HL-60/S4 treated with phorbol 12-myristate 13-acetate at 8.2 ng/mL for 4 days and 3 days (cell line): ENCODE data around the gene UBE2E2.

Experiments used
- in situ Hi-C: fragments of 300-500 bp; cut with MboI; formaldehyde crosslinking; loops from 2 replicates; pipeline ENCODE4 v1.15.0; 2022; ENCODE audit warnings: low sequenced_read_pairs

Gene UBE2E2

DNA sequence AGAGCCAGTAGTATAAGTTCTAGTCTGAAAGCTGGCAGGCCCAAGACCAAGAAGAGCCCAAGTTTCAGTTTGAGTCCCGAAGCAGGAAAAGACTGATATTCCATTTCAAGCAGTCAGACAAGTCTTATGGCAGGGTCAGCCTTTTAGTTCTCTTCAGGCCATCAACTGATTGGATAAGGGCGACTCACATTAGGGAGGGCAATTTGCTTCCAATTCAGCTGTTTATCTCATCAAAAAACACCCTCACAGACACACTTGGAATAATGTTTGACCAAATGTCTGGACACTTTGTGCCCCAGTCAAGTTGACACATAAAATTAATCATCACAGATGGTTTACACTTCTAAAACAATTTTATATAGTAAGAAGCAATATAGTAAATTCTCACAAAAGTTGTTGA is 69.7 kb downstream of the UBE2E2 start:
- in situ Hi-C loops = no loop called here

DNA sequence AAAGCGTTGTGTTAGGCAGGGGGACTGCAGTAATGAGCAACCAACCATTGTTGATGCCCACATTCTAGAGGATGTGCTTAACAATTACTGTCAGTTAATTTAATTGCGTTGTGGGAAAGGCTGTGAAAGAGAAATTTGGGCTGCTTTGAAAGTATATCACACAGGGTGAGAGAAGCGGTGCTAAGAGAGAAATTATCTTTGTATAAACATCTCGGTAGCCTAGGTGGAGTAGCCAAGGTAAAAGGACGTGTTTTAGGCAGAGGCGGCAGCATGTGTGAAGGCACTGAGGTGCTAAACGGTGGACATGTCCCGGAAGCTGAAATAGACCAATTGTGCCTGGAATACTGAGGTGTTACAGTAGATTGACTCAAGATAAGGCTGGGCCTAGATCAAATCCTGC is 71.9 kb downstream of the UBE2E2 start:
- in situ Hi-C loops = no loop called here

DNA sequence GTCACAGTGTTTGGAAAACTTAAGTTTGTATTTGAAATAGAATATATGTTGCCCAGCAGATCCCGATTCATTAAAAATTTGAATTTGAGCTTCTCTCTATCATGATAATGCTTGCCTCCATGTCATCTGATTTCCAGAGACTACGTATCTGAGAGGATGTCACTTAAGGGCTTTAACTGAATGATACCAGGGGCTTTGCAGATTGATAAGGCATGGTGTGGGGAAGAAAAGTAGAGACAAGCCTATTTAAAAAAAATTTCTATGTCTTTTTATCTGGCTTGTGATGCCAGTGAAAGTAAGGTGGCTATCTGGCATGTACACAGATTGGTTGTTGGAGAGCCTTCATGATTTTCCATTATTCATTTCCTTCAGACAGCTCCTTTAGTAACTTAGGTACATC is 72.7 kb downstream of the UBE2E2 start:
- in situ Hi-C loops = no loop called here

DNA sequence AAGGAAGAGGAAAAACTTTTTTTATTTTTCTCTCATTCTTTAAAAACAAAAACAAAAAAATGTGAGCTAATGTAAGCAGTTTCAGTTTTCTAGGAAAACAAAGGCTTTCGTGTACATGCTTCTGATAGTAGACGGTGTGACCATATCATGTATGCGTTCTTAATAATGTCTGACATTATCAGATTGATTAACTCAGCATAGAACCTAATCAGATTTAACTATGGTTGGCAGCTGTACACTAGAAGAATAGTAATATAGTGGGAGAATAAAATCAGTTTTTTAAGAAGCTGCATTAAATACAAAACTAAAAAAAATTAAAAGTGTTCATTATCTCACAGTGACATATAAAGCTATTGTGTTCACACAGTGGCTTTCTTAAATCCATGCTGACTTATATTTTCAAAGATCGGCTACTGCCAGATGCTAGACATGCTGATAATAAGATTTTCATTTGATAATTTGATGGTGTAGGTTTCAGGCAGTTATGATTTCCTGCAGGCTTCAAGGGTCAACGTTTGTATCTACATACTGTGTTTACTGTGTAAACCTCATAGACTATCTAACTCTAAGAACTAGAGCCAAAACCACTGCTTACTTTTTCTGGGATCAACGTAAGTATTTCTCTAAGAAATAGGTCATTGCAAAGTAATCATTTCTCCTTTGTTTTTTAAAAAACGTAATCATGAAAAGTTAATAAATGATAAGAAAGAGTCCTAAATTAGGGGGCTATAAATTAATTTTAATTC is 74.0 kb downstream of the UBE2E2 start:
- in situ Hi-C loops = no loop called here

DNA sequence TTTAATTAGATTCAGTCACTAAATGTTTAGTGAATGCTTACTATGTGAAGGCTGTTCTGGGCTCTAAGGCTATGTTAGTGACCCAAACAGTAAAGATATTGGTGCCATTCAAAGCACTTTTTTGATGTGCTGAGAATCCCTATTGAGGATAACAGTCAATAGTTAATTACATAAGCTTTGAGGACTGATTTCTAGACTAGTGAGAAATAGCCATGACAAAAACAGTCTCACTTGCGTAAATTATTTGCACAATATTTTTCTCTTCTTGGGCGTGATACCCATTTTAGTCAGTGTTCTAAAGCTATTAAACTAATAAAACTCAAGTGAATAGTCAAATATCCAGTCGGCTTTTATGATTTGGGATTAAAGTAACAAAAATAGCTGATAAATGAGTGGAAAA is 74.6 kb downstream of the UBE2E2 start:
- in situ Hi-C loops = no loop called here

DNA sequence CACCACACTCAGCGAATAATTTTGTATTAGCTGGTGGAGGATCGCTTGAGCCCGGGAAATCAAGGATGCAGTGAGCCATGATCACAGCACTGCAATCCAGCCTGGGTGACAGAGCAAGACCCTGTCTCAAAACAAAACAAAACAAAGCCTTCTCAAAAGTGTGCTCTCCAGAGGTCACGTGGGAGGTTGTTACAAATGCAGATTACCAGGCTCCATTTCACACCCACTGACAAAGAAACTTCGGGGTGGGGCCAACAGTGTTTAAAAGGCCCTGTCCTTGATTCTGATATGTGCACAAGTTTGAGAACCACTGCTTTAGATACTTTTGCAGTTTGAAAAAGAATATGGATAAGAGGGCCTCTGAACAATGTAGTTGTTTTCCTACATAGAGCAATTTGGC is 80.5 kb downstream of the UBE2E2 start:
- in situ Hi-C loops = no loop called here

DNA sequence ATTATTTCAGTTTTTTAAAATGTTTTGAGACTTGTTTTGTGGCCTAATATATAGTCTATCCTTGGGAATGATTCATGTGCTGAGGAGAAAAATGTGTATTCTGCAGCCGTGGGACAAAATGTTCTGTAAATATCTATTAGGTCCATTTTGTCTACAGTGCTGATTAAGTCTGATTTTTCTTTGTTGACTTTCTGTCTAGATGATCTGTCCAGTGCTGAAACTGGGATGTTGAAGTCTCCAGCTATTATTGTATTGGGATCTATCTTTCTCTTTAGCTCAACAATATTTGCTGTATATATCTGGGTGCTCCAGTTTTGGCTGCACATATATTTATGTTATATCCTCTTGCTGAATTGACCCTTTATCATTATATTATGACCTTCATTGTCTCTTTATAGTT is 85.2 kb downstream of the UBE2E2 start:
- in situ Hi-C loops = no loop called here

DNA sequence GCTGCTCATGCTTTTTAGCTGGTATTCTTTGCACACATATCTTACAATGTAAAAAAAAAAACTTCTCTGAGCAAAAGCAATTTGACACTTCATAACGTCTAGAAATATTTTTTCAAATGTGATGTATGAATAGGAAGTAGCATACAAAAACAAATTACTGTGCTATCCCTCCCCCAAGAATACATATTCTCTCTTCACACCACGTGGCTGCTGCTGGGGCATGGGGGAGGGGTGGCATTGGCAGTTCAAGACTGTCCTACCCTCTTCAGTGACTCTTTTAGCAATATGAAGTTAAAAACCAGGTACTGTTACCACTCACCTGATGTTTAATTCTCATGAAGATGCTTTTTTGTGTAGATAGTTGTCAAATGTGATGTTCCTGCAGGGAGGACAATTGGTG is 85.6 kb downstream of the UBE2E2 start:
- in situ Hi-C loops = no loop called here

DNA sequence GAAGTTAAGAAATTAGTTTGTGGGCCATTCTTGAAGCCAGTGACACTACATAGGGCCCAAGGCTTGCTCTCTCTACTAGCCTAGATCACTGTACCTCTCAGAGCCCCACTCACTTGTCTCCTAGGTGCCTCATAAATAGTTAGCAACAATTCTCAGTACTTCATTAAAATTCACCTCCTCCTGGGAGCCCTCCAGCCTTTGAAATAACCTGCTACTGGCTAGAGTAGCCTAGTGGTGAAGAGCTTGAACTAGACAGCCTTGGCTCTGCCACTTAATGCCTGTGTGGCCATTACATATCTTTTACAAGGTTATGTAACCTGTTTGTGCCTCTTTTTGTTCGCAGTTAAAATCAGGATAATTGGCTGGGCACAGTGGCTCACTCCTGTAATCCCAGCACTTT is 89.3 kb downstream of the UBE2E2 start:
- in situ Hi-C loops = no loop called here

DNA sequence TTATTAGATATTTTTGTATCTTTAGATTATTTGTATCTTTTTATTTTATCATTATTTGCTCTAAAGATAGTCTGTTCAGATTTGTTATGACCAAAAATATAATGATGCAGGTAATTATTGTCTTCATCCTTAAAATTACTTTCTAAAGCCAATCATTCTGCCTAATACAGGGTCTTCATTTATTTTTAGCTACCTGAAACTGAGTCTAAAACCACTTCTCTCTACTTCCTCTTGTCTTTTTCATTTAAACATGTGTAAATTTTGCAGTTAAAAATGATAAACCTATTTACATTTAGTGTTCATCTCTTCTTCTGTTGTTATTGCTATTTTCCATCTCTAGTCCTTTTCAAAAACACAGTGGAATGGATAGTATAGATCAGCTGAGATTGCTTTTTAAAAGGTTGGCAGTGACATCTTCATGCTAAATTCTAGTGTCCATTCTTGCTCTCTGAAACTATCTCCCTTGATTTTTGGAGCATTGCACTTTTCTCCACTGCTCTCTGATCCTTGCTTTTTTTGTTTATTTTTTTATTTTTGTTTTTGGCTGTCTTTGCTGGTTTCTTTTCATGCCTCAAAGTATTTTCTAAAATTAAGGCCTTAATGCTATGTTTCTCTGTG is 91.8 kb downstream of the UBE2E2 start:
- in situ Hi-C loops = no loop called here

DNA sequence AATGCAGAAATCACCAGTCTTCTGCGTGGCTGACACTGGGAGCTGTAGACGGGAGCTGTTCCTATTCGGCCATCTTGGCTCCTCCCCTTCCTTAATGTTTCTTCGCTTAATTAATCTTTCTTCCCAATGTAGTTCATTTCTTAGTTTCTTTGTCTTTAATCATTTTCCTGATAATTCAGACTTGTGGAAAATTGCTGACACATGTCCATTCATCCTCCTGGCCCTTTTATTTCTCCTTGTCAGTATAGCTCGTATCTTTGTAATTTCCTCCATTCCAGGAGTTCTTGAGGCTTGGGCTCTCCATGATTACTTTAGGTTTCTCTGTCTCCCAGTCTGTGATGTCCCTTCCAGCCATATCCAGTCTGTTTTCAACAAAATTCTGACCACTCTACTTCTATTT is 98.7 kb downstream of the UBE2E2 start:
- in situ Hi-C loops = no loop called here

DNA sequence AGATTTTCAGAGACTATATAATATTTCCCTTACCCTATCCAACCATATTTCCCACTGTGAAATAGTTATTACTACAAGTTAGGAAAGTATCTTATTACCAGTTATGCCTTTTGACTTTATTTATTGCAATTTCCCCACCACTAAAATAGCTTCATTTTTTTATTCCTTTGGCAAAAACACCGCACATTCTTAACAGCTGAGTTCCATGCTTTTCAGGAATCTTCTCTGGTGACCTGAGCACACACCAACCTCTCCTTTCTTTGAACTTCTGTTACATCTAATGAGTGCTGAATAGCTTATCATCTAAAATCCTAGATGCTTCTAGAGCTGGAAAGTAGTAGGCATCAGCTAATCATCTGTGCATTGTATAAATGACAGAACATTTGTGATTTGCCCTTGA is 99.1 kb downstream of the UBE2E2 start:
- in situ Hi-C loops = no loop called here

DNA sequence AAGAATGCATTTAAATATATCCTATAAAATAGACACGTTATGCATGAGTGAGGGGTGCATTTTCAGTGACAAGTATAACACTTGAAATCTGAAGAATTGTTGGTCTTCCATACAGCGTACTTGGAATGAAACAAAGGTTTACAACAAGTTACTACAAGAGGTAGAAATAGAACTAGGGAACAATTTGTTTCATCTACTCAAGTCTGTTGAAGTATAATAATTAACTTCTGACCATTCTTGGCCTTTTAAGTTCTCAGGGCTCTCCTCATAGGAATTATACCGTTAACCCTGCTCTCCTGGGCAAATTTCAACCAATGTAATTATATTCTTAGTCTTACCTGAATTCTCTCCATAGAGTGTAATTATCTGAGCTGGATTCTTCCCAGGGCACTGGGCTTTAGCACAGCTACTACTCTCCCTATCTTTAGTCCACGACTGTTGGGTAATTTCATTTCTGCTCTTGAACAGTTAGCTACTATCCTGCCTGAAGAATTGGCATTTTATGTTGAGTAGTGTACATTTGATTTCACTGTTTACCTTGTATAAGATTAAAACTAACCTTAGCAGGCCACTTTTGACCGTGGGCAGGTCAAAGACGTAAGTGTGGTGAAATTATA is 100.6 kb downstream of the UBE2E2 start:
- in situ Hi-C loops = no loop called here

DNA sequence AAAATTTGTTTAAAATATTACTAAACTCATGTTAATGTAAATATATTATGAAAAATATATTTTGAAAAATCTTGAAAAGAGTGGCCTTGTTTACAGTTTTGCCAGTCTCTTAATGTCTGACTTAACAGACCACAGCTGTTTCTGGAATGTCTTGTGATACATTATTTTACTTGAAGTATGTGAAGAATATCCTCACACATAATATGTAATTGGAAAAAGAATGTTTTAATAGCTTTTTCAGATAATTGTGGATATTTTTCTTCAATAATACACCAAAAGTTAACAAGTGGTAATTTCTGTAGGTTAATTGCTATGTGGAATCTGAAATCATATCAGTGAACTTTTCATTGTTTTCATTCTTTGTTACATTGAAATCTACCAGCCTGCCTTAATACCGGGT is 101.3 kb downstream of the UBE2E2 start:
- in situ Hi-C loops = no loop called here

DNA sequence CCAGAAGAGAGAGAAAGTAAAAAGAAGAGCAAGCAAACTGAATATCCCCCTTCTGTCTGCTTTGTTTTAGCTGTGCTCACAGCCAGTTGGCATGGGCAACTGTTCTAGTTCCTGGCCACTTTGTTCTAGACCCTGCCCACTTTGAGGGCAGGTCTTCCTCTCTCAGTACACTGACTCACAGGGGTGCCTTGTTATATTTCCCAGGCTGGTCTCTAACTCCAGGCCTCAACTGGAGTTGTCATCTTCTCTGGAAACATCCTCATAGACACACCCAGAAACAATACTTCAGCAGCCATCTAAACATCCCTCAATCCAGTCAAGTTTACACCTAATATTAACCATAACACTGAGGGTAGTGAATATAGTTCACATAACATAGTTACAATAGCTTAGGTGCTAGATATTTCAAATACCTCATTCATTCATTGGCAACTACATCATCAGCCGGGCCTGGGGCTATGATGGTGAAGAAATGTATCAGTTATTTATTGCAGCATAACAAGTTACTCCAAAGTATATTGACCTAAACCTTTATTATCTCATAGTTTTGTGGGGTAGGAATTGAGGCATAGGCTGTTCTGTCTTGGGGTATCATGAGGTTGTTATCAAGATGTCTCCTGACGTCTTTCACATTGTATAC is 106.0 kb downstream of the UBE2E2 start:
- in situ Hi-C loops = no loop called here

DNA sequence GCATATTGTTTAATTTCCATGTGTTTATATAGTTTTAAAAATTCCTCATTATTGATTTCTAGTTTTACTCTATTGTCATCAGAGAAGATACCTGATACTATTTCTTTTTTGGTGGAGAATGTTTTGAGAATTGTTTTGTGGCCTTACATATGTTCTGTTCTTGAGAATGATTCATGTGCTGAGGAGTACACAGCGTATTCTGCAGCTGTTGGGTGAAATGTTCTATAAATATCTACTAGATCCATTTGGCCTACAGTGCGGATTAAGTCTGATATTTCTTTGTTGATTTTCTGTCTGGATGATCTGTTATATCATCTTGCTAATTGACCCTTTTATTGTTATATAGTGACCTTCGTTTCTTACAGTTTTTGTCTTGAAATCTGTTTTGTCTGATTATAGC is 109.7 kb downstream of the UBE2E2 start:
- in situ Hi-C loops = no loop called here

DNA sequence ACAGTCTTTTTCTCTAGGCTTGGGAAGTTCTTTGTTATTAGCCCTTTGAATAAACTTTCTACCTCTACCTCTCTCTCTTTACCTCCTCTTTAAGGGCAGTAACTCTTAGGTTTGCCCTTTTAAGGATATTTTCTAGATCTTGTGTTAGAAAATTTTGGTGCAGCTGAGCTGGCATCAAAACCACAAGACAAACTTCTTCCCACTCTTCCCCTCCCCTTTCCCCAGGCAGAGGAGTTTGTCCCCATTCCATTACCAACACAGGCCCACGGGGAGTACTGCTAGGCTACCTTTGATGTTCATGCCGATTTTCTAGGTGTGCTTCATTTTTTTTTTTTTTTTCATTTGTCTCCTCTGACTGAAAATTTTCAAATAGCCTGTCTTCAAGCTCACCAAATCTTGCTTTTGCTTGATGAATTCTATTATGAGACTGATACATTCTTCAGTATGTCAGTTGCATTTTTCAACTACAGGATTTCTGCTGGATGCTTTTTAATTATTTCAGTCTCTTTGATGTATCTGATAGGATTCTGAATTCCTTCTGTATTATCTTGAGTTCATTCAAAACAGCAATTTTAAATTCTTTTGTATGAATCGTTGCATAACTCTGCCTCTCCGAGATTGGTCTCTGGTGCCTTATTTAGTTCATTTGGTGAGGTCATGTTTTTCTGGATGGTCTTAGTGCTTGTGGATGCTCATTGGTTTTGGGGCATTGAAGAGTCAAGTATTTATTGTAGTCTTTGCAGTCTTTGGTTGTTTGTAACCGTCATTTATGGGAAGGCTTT is 112.0 kb downstream of the UBE2E2 start:
- in situ Hi-C loops = no loop called here

DNA sequence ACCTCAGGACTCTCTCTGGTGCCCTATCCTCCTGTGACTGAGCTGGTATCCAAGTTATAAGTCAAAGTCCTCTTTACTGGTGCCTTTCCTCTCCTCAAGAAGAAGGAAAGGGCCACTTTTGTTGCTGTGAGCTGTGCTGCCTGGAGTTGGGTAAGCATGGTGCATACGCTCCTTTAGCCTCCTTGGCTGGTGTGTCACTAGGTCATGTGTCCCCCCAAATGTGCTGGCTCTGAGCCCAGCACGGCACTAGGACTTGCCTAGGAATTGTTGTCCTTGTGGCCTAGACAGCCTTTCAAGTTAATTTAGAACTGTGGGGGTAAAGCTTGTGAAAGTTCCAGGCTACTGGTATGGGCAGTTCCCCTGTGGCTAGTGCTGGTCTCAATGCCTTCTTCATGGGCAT is 113.8 kb downstream of the UBE2E2 start:
- in situ Hi-C loops = no loop called here

DNA sequence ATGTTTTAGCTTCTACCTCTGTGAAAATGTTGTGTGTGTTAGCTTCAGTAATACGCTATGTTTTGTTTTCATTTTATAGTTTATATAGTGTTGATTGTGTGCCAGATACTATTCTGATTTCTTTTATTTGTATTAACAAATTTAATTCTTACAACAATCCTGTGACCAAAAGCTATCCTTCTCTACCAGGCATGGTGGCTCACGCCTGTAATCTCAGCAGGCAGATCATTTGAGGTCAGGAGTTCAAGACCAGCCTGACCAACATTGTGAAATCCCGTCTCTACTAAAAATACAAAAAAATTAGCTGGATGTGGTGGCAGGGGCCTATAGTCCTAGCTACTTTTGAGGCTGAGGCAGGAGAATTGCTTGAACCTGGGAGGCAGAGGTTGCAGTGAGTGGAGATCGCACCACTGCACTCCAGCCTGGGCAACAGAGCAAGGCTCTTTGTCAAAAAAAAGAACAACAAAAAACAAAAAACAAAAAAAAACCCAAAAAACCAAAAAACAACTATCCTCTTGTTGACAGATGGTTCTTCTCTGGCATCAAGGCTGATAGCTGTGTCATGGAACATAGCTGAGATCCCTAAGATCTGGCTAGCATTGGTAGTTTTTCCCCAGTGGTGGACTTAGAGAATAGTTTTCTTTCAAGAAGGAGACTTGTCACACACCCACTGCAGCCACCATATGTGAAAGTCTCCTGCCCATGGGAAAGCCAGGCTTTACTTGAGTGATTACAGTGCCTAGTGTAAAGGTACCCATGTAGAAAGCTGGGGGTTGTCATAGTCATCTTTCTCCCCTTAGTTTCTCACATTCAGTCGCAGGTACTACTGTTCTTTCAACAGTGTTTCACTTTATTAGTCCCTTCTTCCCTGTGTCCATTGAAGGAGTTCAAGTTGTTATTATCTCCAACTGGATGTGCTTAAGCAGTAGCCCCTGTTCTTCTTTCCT is 116.5 kb downstream of the UBE2E2 start:
- in situ Hi-C loops = no loop called here
